GM12865 (cell line): ENCODE results near the gene USP38.
"Not testable (repeated sequence)": the region's sequence is repeated elsewhere in the genome, so short reads cannot be mapped to it uniquely, and the experiment has no call there.

Experiments used
- DNase-seq: peaks from one replicate; pipeline ENCODE4 v3.0.0; 2010; ENCODE audit warnings: low read depth
- H3K4me3 ChIP-seq: 2 replicates; pipeline ENCODE4 v1.5.1; 2011; ENCODE audit warnings: mild to moderate bottlenecking, low read depth, low read length, control low read depth
- TF ChIP-seq, protein P1 (sequence below): IDR thresholded peaks from 2 replicates; pipeline ENCODE4 v1.5.1; 2011; ENCODE audit warnings: low read length, control low read depth, low read depth, inconsistent platforms; ENCODE audit not compliant: insufficient read depth; ENCODE audit errors: missing control alignments

The USP38 gene

DNA sequence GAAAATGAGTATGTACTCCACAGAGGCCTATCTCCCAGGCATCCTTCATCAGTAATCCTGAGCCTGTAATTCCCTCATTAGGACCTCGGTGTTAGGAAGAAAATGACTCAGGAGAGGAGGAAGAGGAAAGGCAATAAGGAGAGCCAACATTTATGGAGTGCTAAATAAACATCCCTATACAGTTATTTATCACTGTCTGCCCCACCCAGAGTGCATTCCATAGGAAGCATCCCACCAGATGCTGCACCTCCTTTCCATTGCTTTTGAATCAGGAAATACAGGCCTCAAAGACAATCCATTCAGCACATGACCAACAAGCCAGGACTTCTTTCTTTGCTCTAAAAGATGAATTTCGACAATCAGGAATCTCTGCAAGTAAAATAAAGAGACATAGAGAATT lies 47.6 kb downstream of the USP38 start:
- DNase-seq = no peak
- TF ChIP-seq, protein P1, sequence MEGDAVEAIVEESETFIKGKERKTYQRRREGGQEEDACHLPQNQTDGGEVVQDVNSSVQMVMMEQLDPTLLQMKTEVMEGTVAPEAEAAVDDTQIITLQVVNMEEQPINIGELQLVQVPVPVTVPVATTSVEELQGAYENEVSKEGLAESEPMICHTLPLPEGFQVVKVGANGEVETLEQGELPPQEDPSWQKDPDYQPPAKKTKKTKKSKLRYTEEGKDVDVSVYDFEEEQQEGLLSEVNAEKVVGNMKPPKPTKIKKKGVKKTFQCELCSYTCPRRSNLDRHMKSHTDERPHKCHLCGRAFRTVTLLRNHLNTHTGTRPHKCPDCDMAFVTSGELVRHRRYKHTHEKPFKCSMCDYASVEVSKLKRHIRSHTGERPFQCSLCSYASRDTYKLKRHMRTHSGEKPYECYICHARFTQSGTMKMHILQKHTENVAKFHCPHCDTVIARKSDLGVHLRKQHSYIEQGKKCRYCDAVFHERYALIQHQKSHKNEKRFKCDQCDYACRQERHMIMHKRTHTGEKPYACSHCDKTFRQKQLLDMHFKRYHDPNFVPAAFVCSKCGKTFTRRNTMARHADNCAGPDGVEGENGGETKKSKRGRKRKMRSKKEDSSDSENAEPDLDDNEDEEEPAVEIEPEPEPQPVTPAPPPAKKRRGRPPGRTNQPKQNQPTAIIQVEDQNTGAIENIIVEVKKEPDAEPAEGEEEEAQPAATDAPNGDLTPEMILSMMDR = no peak

DNA sequence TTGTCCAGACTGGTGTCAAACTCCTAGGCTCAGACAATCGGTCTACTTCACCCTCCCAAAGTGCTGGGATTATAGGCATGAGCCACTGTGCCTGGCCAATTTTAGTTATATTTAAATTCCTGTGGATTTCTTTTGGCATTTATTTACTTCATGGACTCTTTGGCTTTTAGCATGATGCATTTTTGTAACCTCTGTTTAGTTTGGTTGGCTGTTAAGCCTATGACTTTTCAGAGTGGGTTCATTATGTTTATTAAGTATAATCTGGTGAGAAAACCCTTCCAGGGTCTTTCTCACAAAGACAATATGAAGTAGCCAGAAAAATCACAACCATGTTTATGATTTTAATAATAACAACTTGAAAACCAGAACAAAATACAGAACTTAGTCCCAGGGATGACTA lies 49.4 kb downstream of the USP38 start:
- TF ChIP-seq, protein P1 = no peak
- no peak overlapping the region for H3K4me3 ChIP-seq
- no peak for DNase-seq

More for the DNA sequence above, 47.6 kb downstream of the USP38 start:
- no peak overlapping the region for H3K4me3 ChIP-seq

DNA sequence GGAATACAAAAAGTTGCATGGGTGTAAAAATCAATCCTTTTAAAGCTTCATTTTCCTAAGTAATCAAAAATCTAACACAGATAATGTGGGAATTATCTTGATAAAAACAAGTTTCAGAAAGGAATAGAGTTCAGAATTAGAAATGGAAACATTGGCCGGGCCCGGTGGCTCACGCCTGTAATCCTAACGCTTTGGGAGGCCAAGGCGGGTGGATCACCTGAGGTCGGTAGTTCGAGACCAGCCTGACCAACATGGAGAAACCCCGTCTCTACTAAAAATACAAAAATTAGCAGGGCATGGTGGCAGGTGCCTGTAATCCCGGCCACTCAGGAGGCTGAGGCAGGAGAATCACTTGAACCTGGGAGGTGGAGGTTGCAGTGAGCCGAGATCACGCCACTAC lies 52.5 kb downstream of the USP38 start:
- not testable (repeated sequence) for H3K4me3 ChIP-seq, DNase-seq

DNA sequence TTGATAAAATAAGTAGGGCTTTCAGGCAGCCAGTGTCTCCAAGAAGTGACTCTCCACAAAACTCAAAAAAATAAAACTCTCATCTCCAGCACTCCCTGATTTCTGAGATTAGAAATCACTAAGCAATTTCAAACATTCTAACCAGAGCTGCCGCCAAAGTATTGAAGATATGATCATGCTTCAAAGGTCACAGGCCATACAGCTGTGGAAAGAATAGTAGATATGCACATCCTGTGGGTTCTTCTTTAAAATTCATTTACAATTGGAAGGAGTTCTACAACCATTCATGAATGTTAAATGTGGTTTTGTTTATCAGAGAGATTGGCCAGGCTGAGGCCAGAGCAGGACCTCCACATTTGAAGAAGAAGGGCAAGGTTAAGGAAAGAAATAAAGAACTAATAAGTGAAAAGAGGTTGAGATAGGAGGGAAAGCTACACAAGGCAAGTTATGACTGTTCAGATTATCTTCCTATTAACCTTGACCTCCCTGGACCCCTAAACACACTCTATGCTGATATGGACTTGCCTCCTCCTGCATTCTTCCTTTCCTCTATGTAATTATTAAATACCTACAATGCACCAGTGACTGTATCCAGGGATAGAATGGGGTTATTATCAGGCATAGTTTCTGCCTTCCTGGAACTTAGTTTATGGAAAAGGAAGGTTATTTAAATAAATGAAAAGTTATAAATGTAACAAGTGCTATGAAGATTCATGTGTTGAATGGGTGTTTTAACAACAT lies 56.4 kb downstream of the USP38 start:
- no peak overlapping the region for H3K4me3 ChIP-seq
- DNase-seq = no peak
- TF ChIP-seq, protein P1 = no peak

DNA sequence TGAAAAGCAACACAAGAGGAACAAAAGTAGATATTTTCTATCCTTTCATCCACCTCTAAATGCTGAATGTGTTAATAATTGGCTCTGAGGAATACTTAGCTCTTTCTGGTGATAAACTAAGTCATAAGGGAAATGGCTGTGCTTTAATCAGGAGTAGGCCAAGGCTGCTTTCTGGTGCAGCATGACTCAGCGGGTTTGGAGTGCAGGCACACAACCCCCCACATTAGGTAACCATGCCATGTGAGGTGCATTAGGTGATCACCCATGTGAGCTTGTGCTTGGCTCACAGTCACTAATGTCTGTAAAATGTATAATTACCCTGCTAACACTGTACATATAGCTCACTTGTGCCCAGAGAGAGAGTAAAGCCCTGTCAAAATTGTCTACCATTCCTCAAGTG lies 57.2 kb downstream of the USP38 start:
- DNase-seq = peak; percentile 7
- TF ChIP-seq, protein P1 = no peak
- H3K4me3 ChIP-seq = no peak overlapping the region

DNA sequence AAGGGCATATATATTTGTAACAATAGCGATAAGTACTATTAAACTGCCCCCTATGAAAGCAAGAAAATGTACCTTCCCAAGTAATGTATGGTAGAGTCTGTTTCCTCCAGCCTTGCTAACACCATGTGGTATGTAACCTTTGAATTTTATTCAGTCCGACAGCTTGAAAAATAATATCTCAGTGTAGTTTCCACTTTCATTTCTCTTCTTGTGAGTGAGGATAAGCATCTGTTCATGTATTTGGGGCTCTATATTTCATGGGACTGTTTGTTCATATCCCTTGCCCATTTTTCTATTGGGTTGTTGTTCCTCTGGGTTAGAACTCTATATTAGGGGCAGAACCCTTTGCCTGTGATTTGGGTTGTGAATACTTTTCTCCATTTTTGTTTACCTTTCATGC lies 58.3 kb downstream of the USP38 start:
- no peak overlapping the region for H3K4me3 ChIP-seq
- TF ChIP-seq, protein P1 = no peak
- no peak for DNase-seq

DNA sequence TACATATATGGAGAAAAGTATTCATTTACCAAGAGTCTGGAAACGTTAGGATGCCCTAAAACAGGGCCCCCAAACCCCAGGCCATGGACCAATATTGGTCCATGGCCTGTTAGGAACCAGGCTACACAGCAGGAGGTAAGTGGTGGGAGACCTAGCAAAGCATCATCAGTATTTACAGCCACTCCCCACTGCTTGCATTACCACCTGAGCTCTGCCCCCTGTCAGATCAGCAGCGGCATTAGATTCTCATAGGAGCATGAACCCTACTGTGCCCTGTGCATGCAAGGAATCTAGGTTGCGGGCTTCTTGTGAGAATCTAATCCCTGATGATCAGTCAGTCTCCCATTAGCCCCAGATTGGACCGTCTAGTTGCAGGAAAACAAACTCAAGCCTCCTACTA lies 62.3 kb downstream of the USP38 start:
- no peak overlapping the region for H3K4me3 ChIP-seq
- DNase-seq = no peak
- TF ChIP-seq, protein P1 = no peak
